ENCODE measurements around the gene RNGTT.

GRCh38 chr6:88565409-88565811 lies 398.0 kb downstream of the RNGTT start:
- no peak for TF ChIP-seq CTCF (conservative IDR thresholded peaks at IDR 0.05)
- no peak for TF ChIP-seq ZFX (IDR thresholded peaks at IDR 0.05)

All from C4-2B (cell line).